Activated naive CD4-positive, alpha-beta T cell (primary cell): ENCODE results near the gene KCNQ1OT1.

Source experiments
- DNase-seq, 4 experiments: peaks; one replicate each; lab custom pipeline; 2025; lab: John Stamatoyannopoulos, UW

The KCNQ1OT1 gene

DNA sequence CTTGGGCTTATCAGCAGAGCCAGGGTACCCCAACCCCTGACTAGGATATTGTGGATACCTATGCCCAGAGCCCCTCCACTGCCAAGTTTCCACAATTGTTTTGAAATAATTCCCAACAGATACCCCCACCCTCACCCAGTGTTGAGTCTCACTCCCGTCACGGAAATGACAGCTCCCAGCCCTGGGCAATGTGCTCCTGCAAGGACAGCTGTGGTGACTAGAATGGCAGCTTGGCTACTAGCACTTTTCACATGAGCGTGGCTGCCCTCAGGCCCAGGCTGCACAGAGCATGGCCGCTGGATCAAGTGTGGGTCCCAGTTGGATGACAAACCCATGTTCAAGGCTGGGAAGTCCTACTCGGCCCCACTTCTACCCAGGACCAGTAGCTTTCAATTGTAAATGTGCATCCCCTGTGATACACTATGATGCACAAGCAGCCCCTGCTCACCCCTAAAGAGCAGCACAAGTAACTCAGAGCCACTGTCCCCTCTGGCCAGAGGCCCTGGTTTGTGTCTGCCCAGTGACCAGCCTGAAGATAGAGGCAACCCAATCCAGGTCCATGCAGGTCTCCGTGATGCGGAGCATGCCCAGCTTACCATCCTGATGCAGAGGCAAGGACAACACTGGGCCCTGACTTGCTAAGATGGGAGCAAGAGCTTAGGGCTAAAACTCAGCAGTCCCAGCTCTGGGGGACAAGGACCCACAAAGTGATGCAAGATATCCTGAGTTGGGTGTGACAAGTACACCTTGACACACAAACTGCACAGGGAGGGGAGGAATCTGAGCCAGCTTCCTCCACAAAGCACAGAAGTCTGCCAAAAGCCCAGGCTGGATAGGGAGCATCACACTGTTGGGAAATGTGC, 13.2 kb downstream of the KCNQ1OT1 start:
- DNase-seq: no peak

DNA sequence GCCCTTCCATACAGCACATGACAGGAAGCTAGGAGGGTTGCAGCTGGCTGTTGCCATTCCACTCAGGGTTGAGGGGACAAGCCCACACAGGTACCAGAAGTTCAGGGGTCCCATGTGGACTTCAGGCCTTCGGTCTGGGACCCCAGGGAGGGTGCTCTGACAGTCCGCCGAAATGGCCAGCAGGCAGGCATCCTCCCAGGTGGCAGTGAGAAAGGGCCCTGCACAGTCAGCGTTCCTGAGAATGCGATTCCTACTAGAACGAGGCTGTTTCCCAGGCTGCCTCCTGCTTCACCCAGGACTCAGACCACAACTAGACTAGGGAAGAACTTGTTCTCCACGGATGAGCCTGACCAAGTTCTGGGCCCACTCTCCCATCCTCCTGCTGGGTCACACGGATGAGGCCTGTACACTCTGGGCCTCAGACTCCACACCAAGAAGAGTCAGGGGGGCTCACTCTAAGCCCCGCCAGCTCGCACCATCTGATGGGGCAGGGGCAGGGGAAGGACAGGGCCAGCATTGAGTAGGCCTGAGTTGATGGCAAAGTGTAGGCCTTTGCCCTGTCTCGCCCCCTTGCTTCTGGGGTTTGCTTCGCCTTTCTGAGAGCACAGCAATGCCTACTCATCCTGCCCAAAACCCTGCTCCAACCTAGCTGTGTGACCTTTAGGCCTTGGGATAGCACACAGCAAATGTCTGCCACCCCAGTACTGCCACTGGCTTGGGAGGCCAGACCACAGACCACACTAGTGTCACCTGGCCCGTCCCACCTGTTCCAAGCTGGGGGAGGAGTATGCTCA, 14.0 kb downstream of the KCNQ1OT1 start:
- no peak for DNase-seq

DNA sequence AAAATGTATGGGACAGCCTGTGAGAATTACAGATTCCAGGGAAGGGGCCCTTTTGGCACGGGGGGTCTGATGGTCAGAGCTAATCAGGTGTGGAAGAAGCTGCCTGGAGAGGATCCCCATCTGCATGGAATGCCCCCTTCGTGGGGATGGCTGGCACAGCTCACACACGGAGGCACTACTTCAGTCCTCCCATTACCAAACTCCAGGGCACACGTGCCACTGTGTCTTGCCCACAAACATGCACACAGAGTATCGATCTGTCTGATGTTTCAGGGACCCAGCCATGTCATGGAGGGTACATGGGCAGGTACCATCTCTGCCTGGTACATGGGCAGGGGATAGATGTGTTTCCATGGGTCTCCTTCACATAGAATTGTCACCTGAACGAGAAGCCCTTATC, 14.7 kb downstream of the KCNQ1OT1 start:
- DNase-seq: no peak

DNA sequence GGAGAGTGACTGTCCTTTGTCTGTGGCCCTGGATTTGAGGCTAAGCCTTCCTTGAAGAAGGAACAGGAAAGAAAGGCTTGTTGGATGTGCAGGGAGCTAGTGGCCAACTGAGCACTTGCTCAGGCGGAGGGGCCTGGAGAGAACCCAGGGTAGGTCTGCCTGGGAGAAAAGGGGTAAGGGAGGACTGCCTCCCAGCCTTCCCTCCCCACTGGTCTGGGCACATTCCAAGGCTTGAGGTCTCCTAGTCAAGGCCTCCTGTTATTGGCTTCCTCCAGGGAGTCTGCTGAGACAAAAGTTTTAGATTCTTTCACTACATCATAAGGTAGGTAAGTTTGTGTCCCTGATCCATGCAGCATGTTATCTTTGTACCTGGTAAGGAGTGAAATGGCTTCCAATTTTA, 15.2 kb downstream of the KCNQ1OT1 start:
- DNase-seq: no peak

DNA sequence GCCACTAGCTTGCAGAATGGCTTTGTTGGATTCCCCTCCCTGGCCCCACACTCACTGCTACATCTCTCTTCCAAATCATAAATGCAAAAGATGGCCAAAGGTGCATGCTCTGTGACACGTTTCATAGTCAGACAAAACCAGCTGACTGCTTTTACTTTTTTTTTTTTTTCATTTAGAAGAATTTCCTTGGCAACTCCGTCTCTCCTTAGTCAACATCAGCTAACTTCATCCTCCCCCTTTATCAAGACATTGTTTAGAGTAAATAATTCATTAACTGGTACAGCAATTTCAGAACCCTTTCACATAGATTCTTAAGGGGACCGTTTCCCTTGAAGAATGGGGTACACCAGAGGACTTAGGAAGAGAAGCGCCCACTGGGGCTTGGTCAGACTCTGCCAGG, 16.0 kb downstream of the KCNQ1OT1 start:
- DNase-seq: no peak

DNA sequence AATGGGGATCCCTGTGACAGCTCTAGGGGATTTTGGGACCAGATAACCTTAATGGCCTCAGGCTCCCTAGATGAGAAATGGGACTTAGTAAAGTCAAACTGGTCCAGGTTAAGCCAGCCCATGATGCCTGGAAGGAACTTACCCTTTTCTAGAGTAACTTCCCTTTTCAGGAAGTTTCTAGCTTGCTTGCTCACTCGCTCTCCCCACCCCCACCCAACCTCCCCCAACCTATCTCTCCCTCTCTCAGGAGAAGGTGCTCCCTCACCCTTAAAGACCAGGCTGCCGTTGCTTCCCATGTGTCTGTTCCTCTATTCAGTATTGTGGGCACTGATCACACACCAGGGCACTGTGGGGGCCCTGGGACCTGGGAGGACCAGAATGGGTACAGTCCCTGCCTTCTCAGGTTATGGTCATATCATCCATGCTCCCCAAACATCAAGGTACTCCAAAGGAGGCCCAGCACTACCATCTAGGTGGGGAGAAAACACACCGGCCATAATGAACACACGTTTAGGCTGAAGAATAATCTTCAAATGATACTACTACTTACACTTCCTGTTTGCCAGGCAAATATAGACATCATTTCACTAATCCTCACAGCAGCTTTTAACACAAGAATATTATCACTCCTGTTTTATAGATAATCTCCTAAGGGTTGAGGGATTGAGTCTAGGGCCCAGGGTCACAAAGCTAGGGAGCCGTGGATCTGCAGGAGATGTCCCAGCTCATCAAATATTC, 18.2 kb downstream of the KCNQ1OT1 start:
- no peak for DNase-seq

DNA sequence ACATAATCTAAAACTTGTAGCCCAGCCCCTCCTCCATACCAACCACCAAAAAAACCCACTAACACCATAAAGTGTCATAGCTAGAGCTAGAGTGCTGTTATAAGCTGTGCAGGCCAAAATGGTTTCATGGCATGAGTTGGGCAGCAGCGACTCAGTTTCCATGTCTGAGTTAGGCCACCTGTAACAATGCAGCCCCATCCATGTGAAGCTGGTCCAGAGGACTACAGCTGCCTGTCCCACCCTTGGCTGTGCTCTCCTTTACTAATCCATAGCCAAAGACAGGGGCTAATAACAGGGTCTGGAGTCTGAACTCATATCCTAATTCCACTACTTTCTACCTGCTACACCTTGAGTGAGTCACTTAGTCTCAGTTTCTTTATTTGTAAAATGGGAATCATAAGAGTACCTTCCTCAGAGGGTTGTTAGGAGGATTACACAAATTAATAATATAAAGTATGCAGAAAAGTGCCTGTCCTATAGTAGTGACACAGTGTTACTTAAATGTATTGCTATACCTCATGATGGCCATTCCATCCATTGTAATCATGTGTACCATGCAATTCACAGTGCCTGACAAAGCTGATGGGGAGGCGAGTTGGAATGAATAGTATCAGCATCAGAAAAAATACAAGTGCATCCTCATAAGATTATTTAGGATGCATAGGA, 20.6 kb downstream of the KCNQ1OT1 start:
- DNase-seq: no peak

DNA sequence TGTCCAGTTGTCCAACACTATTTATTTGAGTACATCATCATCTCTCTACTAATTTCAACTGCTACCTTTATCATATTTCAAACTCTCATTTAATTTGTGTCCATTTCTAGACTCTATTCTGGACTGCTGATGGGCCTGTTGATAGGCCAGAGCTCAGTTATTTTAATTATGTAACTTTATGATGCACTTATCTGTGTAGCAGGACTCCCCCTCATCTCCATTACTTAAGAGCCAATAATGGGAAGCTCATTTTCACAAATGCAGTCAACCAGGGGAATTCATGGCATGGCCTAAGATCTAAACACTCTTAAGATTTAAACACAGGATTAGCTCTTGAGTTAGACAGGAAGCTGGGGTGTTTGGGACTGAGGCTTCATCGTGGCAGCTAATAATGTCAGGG, 21.4 kb downstream of the KCNQ1OT1 start:
- no peak for DNase-seq

DNA sequence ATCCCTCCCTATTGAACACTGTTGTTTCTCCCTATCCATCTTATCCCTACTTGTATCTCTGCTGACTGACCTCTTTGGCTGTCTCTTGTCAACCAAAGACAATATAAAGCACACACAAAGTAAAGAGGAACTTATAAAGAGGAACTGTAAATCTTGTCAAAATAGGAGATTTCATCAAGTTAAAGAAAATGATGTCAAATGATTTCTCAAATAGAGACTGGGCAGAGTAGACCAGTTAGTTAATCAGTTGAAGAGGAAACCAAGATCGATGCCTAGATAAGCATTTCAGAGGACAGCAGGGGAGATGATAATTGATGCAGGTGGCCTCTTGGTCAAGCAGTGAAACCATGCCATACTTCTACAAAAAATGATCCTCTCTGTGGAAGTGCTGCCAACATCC, 22.7 kb downstream of the KCNQ1OT1 start:
- DNase-seq: no peak

DNA sequence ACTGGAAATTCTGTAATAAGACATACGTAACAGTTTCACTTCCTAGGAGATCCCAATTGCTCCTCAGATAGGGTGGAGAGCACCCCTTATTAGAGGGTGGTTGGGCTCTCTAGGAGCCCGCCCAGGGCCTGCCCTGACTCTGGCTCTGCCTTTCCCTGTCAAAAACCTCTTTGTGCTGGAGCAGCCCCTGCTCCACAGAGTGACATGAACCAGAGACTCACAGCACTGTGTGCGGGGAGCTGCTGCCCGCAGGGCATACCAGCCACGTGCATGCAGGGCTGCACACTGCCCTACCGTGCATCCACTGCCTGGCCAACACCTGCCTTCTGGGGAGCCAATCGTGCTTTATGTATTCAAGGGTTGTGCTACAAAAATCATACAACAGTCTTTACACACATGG, 24.3 kb downstream of the KCNQ1OT1 start:
- DNase-seq: no peak

DNA sequence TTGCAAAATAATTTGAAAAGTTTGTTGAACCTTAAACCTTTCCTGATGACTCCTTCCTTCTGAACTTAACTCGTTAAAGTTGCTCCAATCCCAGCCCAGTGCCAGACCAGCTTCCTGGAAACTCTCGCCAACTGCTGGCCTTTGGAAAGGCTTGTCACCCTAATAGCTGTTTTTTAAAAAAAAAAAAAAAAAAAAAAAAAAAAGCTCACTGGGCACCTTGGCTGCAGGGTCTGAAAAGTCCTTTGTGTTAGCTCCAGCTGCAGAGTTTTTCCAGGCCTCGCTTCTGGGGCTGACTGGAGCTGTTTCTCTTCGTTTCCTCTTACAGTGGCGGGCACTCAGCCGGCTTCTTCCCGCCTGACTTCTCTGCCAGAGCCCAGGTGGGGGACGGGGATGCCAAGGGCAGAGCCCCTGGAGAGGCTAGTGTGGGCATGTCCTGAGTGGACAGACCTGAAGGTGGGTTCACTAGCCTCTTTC, 25.1 kb downstream of the KCNQ1OT1 start:
- DNase-seq: no peak

DNA sequence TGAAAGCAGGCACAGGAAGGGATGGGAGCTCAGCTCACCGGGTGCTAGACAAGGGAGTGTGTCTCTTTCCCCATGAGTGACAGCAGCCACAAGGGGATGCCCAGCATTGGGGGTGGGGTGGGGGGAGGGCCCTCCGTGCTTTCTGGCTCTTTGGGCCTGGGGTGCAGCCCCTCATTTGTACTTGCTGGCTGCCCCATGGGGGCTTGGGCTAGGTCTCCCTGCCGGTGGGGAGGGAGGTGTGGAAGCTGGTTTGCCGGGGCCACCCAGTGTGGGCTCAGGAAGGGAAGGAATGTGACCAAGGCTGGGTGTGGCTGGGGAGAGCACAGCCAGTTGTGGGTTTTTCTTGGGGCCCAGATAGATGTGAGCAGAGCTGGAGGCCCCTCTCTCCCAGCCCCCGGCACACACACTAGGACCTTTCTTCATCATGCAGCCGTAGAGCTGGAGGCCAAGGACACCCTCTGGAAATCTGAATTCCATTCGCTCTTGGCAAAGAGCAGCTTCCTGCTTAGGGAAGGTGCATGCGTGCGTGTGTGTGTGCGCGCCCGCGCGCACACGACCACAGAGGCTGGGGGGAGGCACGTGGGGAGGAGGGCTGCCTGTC, 25.8 kb downstream of the KCNQ1OT1 start:
- DNase-seq: no peak

DNA sequence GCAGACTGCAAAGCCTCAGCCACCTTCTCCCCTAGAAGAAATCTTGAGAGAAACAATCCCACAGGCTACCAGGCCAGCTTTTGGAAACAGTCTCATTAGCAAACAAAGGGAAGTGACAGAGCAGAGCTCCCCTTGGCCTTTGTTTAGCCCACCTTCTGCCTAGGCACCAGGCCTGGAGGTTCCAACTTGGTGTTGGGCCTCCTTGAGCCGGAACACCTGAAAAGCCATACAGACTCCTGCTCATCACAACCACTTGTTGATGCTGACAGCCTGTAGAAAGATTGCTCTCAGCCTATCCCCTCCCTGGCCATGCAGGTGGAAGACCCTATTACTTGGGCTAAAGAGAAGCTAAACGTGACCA, 26.6 kb downstream of the KCNQ1OT1 start:
- no peak for DNase-seq

DNA sequence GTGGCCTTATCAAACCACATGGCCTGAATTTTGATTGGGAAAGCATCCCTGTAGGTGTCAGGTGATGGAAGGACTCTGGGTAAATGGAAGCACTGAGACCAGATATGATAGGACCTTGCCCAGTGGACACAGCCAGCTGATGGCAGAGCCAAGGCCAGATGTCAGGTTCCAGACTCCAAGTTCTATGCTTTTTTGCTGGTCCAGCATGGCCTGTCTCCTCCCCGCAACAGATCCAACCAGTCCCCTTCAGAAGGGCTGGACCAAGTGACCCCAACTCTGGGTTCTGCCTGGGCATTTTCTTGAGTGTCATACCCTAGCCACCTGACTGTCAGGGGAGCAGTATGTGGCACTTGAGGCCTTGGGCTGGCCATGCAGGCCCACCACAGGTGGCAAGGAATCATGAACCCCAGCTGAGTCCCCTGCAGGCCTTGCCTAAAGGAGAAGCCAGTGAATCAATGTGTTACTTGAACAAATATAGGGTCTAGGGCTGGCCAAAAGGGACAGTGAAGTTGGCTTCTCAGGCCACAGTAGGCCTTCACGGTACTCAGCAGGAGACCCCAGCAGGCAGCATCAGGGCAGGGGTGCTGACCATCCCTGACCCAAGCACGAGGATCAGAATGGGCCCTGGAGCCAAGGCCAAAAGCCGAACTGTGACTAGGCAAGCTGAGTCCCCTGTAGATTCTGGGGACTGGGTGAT, 27.1 kb downstream of the KCNQ1OT1 start:
- no peak for DNase-seq

DNA sequence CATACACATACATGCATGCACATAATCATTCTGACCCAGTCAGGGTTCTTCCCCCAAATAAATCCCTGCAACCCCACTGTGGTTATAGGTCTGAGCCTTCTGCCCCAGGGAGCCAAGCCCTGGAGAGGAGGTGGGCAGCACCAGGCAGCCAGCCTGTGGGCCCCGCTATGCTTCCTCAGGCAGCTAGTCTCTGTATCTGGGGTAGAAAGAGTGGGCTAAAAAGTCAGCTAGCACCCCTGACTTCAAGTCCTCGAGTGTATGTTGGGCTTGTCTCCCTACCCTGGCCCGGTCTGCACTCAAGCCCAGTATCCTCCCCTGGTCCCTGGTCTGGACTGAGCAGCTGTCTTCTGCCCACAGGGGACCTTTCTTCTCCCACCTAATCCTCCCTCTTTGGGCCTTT, 28.0 kb downstream of the KCNQ1OT1 start:
- DNase-seq: no peak

DNA sequence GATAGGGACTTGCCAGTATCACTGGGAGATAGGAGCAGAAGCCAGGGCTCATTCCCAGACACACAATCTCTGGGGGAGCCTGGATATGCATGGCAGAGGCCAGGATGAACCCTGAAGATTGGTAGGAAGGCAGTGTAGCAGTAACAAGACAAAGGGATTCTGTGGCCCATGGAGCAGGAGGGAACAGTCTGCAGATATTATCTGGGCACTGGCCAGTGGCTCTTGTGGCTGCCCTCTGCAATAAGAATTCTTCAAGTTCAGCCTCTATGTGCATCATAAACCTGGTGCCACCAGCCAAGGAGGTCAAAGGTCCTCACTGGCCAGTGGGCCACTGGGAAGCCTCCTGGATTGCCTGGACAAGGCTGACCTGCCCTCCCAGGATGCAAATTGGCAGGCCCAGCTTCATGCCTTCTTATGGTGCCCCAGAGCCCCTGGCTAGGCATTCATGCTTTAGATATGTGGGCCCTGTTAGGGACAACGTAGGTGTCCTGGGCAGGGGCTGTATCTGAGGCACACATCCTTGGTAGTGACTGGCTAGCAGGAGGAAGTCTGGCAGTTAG, 29.2 kb downstream of the KCNQ1OT1 start:
- DNase-seq: no peak

DNA sequence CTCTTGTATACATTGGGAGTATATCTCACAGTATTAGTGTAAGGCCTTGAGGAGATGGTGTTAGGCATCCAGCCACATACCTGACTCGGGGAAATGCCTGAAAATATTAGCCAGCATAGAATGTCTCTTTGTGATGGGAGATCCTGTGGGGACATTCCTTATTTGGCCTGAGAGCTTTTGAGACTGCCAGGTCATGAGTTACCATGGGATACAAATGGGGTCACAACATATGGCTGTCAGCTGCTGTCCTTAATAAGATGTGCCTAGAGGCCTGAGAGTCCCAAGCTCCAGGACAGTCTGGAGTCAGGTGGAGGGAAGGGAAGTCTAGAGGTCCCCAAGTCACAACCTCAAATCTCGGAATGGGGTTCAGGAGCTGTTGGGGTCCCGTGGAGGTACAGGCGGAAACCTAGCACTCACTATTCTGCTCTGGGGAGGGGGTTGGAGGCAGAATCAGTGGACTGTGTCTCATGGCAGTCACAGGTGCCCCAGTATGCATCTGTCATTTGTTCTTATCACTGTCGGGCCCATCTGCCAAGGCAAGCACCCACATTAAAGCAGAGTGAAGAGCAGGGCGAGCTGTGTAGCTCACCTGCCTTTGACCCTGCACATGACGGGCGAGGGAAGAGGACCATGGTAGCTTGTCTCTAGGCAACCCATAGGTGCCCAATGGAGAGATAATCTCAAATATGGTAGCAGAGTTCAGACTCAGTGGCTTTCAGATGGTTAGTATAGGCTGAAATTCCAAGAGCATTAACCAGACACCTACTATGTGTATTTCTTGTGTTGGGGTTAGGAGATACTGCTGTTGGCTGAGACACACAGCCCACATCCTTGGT, 29.9 kb downstream of the KCNQ1OT1 start:
- DNase-seq: no peak

DNA sequence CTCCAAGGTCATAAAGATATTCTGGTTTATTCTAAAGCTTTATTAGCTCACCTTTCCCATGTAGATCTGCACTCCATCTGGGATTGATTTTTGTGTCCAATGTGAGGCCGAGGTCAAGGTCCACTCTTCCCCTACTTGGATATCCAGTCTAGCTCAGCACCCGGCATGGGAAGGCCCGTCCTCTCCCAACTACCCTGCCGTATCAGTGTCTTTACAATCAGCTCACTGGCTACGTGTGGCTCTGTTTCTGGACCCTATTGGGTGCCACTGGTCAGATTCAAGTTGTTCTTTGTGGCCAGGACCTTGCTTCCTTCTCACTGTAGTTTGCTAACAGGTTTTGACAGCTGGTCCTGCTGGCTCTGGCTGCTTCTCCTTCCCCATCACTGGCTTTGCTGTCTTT, 30.9 kb downstream of the KCNQ1OT1 start:
- no peak for DNase-seq

DNA sequence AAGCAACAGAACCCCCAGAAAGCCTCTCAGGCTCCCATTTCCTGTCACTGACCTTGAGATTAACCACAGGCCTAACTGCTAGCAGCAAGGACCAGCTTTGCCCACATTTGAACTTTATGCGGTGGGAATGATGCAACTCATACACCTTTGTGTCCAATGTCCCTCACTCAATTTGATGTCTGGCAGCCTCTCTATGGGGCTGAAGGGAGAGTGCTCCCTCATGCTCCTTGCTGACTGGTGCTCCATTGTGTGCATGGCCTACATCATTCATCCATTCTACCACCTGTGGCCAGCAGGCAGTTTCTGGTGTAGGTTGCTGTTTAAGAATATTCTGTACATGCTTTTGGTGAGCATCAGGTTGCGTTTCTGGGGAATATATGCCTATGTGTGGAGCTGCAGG, 31.9 kb downstream of the KCNQ1OT1 start:
- DNase-seq: no peak
